GM19238 (cell line): ENCODE data around the gene ZNF124.

Source experiments
- DNase-seq: peaks from one replicate; pipeline ENCODE4 v3.0.0; 2011; ENCODE audit warnings: low spot score; ENCODE audit not compliant: insufficient read length

ZNF124 gene

GRCh38 chr1:247113094-247113497, 58.7 kb downstream of the ZNF124 start:
- no peak for DNase-seq

- DNase-seq, result no peak
Measured at GRCh38 chr1:247112479-247112781, 59.4 kb downstream of the ZNF124 start.

DNA sequence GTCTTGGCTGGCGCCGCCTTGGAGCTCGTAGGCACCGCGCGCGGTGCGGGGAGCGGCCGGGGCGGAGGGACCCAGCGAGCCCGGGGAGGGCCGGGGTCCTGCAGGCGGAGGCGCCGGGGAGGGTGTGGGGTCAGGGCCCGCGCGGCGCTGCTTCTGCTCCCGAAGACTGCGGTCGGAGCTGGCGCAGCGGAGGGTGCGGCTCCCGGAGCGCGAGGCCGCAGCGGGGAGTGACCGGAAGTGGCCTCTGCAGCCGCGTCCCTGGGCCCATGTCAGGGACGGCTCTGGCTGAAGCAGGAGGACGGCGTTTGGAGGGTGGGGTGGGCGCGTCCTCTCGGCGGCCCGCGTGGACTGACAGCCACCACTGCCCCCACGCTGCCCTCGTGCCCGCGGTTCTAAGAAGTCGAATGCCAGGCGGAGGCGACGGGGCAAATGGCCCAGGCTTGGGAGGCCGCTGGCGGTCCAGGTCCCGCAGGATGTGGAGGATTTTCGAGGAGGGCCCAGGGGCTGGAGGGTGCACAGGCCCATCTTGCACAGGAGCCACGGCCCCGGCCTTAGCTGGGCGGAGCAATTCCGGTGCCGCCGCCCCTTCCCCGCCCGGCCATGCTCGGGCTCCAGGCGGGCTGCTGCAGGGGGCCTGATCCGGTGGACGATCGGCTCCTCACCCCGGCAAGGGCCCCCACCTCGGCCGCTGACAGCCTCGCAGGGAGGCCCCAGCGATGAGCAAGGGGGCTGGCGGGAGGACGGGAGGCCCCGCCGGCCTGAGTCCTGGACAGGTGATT, 59.9 kb downstream of the ZNF124 start:
- DNase-seq, result no peak

GRCh38 chr1:247111259-247111699, 60.5 kb downstream of the ZNF124 start:
- DNase-seq, result no peak

GRCh38 chr1:247110627-247111258, 61.1 kb downstream of the ZNF124 start:
- no peak for DNase-seq

DNA sequence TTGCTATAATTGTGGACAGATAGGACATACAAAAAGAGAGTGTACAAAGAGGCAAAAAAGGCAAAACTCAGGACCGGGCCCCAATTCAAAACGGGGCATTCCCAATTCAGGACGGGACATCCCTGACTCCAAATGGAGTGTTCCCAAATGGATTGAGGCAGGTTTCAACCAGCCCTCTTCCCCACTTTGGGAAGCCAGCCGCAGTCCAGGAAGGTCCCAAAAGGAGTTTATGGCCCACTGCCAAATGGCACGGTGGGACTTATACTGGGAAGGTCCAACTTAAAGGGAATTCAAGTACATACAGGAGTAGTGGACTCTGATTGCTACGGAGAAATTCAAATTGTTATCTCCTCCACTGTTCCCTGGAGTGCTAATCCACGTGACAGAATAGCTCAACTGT, 64.1 kb downstream of the ZNF124 start:
- DNase-seq, result no peak

DNA sequence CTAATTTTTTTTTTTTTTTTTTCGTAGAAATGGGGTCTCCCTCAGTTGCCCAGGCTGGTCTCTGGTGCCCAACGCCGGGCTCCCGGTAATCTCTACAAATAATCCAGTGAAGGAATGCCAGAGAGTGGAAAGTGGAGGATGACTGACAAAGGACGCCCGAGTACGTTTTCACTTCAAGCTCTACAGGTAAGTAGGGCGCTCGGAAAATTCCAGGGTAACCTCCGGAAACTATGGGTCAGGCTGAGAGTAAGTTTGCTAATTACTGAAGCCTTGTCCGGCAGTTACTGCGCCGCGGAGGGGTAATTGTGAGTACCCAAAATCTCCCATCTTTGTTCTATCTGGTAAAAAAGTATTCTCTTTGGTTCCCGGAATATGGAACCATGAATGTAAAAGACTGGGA, 65.9 kb downstream of the ZNF124 start:
- no peak for DNase-seq
